BJ (cell line): Measurements from ENCODE around the gene PAK3. TPM values are rescaled to one million over a fixed set of nuclear protein-coding genes. Genes with fewer than 3 reads are reported as not detected.

Experiments
- CTCF ChIA-PET: fragments of 350-600 bp; formaldehyde crosslinking; extraction: SDS; loops from one replicate; lab custom pipeline; 2021; ENCODE audit warnings: antibody characterized with exemption, inconsistent platforms; lab: Yijun Ruan, JAX
- POLR2A ChIA-PET: fragments of 300-600 bp; sonication (Branson Sonifier 250); formaldehyde crosslinking; extraction: SDS; loops from one replicate; lab custom pipeline; 2021; ENCODE audit warnings: antibody characterized with exemption; lab: Charles Lee
- DNase-seq: peaks from one replicate; pipeline ENCODE4 v3.0.0-alpha.2; 2011; ENCODE audit warnings: low read depth
- H3K27me3 ChIP-seq: 2 replicates; pipeline ENCODE4 v1.6.0; 2011; ENCODE audit warnings: low read length; ENCODE audit not compliant: control insufficient read depth, insufficient read depth
- H3K36me3 ChIP-seq: 2 replicates; pipeline ENCODE4 v1.5.1; 2011; ENCODE audit warnings: low read length; ENCODE audit not compliant: control insufficient read depth, insufficient read depth
- H3K4me3 ChIP-seq: 2 replicates; pipeline ENCODE4 v1.5.1; 2011; ENCODE audit warnings: low read depth, mild to moderate bottlenecking, control low read depth, low read length
- polyA plus RNA-seq: library from polyadenylated mRNA; depleted of rRNA; stranded (reverse); fragments of >200 nt; gene quantifications from 2 replicates; pipeline ENCODE4 v1.2.3, GENCODE V29; 2011
- TF ChIP-seq, protein P1 (sequence below): IDR thresholded peaks from 2 replicates; pipeline ENCODE4 v1.5.1; 2011; ENCODE audit warnings: low read depth, mild to moderate bottlenecking, control low read depth, inconsistent platforms, low read length, moderate library complexity; ENCODE audit not compliant: insufficient read depth

PAK3 gene
- polyA plus RNA-seq, 1 experiment, result 0.16 TPM

DNA sequence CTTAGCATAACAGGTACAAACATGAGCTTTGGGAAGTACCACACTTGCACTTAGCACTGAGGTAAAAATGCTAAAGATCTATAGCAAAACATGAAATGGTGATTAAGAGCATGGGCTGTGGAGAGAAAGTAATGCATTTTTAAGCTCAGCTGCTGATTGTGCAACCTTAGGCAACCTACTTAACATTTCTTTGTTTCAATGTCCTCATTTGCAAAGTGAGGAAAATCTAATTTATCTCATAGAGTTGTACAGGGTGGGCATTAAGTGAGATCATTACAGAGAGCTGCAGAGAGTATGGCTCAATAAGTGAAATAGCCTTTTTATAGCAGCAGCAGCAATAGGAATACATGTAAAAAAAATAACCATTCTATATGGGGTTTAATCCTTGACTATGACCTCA lies 87.0 kb downstream of the PAK3 start:
- CTCF ChIA-PET, result no interaction called here

DNA sequence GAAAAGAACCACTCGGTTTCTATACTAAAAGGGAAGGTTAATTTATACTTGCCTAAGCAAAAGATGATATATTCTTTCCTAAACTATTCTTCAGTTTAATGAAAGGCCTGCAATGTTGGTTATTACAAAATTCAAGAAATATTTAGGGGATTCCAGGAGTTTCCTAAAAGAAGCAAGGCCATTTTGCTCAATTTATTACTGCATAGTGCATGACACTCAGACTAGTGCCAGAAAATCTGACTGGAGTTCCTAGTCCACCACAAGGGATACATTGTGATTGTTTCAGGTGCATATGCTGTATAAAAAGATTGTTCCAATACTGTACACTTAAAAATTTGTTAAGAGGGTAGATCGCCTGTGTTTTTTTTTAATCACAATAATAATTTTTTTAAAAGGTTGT lies 95.6 kb downstream of the PAK3 start:
- Histone ChIP-seq H3K36me3 (no peaks in the 10 kb centered on the region), H3K4me3 (no peak overlapping the region), H3K27me3 (no peaks in the 10 kb centered on the region)
- no peak for DNase-seq
- CTCF ChIA-PET, result no interaction called here
- TF ChIP-seq, protein P1, sequence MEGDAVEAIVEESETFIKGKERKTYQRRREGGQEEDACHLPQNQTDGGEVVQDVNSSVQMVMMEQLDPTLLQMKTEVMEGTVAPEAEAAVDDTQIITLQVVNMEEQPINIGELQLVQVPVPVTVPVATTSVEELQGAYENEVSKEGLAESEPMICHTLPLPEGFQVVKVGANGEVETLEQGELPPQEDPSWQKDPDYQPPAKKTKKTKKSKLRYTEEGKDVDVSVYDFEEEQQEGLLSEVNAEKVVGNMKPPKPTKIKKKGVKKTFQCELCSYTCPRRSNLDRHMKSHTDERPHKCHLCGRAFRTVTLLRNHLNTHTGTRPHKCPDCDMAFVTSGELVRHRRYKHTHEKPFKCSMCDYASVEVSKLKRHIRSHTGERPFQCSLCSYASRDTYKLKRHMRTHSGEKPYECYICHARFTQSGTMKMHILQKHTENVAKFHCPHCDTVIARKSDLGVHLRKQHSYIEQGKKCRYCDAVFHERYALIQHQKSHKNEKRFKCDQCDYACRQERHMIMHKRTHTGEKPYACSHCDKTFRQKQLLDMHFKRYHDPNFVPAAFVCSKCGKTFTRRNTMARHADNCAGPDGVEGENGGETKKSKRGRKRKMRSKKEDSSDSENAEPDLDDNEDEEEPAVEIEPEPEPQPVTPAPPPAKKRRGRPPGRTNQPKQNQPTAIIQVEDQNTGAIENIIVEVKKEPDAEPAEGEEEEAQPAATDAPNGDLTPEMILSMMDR, result no peak
- POLR2A ChIA-PET, result no interaction called here

More for the DNA sequence above, 87.0 kb downstream of the PAK3 start:
- no peak for DNase-seq
- POLR2A ChIA-PET, result no interaction called here
- H3K4me3 ChIP-seq, result no peak overlapping the region
- no peaks in the 10 kb centered on the region for H3K27me3 ChIP-seq
- TF ChIP-seq, protein P1, result no peak
- H3K36me3 ChIP-seq, result no peaks in the 10 kb centered on the region

DNA sequence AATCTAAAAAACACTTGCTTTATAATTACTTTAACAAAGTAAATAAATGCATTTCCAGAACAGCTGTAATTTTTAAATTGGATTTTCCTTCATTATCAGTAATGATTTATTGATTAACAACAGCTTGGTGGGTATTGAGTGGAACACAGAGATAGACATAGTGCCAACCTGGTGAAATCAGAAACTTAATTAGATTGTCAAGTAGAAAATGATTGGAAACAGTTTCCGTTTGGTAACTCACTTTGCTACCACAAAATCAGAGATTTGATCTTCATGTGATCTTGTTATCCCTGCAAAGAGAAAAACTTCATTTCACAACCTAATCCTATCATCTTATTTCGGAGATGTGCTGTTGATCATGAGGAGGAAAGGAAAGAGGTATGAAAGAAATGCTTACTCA lies 103.5 kb downstream of the PAK3 start:
- no peak overlapping the region for H3K4me3 ChIP-seq
- ChIA-PET POLR2A (no interaction called here), CTCF (no interaction called here)
- H3K36me3 ChIP-seq, result no peaks in the 10 kb centered on the region
- DNase-seq, result no peak
- TF ChIP-seq, protein P1, result no peak
- no peaks in the 10 kb centered on the region for H3K27me3 ChIP-seq

DNA sequence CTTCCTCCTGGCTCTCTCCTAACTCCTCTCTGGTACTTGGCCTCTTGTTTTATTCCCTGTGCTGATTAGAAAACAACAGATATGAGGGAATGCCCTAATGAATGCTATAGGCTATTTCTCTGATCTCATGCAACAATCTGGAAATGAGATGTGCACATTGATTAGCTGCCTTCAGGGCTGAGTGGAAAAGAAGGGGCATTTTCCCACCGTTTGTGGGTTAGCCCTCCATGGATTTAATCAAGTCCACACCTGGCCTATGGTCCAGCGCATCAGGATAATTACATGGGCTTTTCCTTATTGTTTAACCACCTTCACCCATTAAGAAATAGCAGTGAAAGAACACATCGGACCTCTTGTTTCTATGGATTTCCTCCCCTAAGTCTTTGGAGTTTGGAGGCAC lies 104.3 kb downstream of the PAK3 start:
- no peaks in the 10 kb centered on the region for H3K27me3 ChIP-seq
- TF ChIP-seq, protein P1, result no peak
- H3K4me3 ChIP-seq, result no peak overlapping the region
- CTCF ChIA-PET, result no interaction called here
- no peaks in the 10 kb centered on the region for H3K36me3 ChIP-seq
- DNase-seq, result no peak
- POLR2A ChIA-PET, result no interaction called here

DNA sequence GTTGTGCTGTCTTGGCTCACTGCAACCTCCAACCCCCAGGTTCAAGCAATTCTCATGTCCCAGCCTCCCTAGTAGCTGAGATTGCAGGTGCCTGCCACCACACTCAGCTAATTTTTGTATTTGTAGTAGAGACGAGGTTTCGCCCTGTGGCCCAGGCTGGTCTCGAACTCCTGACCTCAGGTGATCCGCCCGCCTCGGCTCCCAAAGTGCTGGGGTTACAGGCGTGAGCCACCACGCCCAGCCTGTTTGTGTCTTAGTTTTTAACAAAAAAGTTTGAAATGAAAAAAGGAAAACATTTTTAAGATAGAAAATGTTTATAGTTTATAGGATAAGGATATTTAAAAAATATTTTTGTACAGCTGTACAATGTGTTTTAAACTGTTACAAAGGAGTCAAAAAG lies 111.9 kb downstream of the PAK3 start:
- CTCF ChIA-PET, result no interaction called here

More for the DNA sequence above, 111.9 kb downstream of the PAK3 start:
- no peak overlapping the region for H3K4me3 ChIP-seq
- POLR2A ChIA-PET, result no interaction called here
- no peak for DNase-seq
- H3K27me3 ChIP-seq, result no peaks in the 10 kb centered on the region
- TF ChIP-seq, protein P1, result no peak
- no peaks in the 10 kb centered on the region for H3K36me3 ChIP-seq
